GM12891 (cell line): ENCODE measurements around the gene CLEC18C.
"Not testable (repeated sequence)": the region's sequence is repeated elsewhere in the genome, so short reads cannot be mapped to it uniquely, and the experiment has no call there.

ENCODE experiments used
- POLR2A ChIP-seq: IDR thresholded peaks from 2 replicates; pipeline ENCODE4 v1.6.1; 2011; ENCODE audit warnings: low read depth, low read length, control low read depth
- POLR2AphosphoS5 ChIP-seq: IDR thresholded peaks from 2 replicates; pipeline ENCODE4 v1.6.1; 2011; ENCODE audit warnings: low read depth, low read length, control low read depth

GRCh38 chr16:70142739-70143138 lies 30.8 kb upstream of the CLEC18C start:
- TF ChIP-seq POLR2A, POLR2AphosphoS5: not testable (repeated sequence)
